SJSA1 (cell line): Measurements from ENCODE around the gene GDI1. TPM values are rescaled to one million over a fixed set of nuclear protein-coding genes. Genes with fewer than 3 reads are reported as not detected.
A peak's percentile ranks its signal among the peaks of the same experiment; 100 is the strongest.

Source experiments
- DNase-seq, 2 experiments: peaks; one replicate each; pipeline ENCODE4 v3.0.0-alpha.2; 2015 to 2020; ENCODE audit warnings: low spot score in 2 of 2, low read depth in 1 of 2
- H3K27ac ChIP-seq: fragments of 250-450 bp; sonication (Bioruptor Pico); 2 replicates; pipeline ENCODE4 v1.5.1; 2020; ENCODE audit warnings: mild to moderate bottlenecking, moderate library complexity
- H3K27me3 ChIP-seq: fragments of 250-450 bp; sonication (Bioruptor Pico); replicated peaks from 2 replicates; pipeline ENCODE4 v1.5.1; 2020; ENCODE audit warnings: mild to moderate bottlenecking, moderate library complexity
- H3K36me3 ChIP-seq: fragments of 250-450 bp; sonication (Bioruptor Pico); 2 replicates; pipeline ENCODE4 v1.5.1; 2020; ENCODE audit warnings: mild to moderate bottlenecking
- H3K4me1 ChIP-seq: fragments of 250-450 bp; sonication (Bioruptor Pico); replicated peaks from 2 replicates; pipeline ENCODE4 v1.6.1; 2021; ENCODE audit warnings: mild to moderate bottlenecking
- H3K4me3 ChIP-seq: fragments of 250-450 bp; sonication (Bioruptor Pico); 2 replicates; pipeline ENCODE4 v1.5.1; 2020; ENCODE audit warnings: mild to moderate bottlenecking
- H3K9me3 ChIP-seq: fragments of 250-450 bp; sonication (Bioruptor Pico); replicated peaks from 2 replicates; pipeline ENCODE4 v1.5.1; 2020; ENCODE audit warnings: mild to moderate bottlenecking
- total RNA-seq: library from RNA; depleted of rRNA; stranded (reverse); fragments of >200 nt; shearing (Covaris generic); gene quantifications from 2 replicates; pipeline ENCODE4 v1.2.3, GENCODE V29; 2014

The GDI1 gene
- total RNA-seq, 1 experiment from 2014 or later, result 208 TPM

GRCh38 chrX:154436374-154436982 lies 476 bp upstream of the GDI1 start:
- no peak for DNase-seq
- peak overlapping the region; percentile 91 for H3K27ac ChIP-seq
- peak overlapping the region; percentile 88 for H3K4me3 ChIP-seq
- H3K4me1 ChIP-seq, result peaks cover 10% of the 10 kb centered on the region
- H3K36me3 ChIP-seq, result peaks cover 36% of the 10 kb centered on the region
- no peaks in the 10 kb centered on the region for H3K9me3 ChIP-seq
- no peaks in the 10 kb centered on the region for H3K27me3 ChIP-seq

GRCh38 chrX:154437971-154438893 lies 1.3 kb downstream of the GDI1 start:
- no peak for DNase-seq
- peaks cover 10% of the 10 kb centered on the region for H3K4me1 ChIP-seq
- peaks cover 49% of the 10 kb centered on the region for H3K36me3 ChIP-seq
- H3K27me3 ChIP-seq, result no peaks in the 10 kb centered on the region
- no peaks in the 10 kb centered on the region for H3K9me3 ChIP-seq
- H3K27ac ChIP-seq, result no peak overlapping the region
- H3K4me3 ChIP-seq, result peak overlapping the region; percentile 88

GRCh38 chrX:154439841-154440240 lies 2.9 kb downstream of the GDI1 start:
- no peak for DNase-seq
- Histone ChIP-seq H3K27ac (no peak overlapping the region), H3K9me3 (no peaks in the 10 kb centered on the region), H3K4me1 (peaks cover 17% of the 10 kb centered on the region), H3K27me3 (no peaks in the 10 kb centered on the region), H3K36me3 (peaks cover 53% of the 10 kb centered on the region), H3K4me3 (no peak overlapping the region)

- Histone ChIP-seq H3K4me3 (no peak overlapping the region), H3K4me1 (peaks cover 21% of the 10 kb centered on the region), H3K27me3 (no peaks in the 10 kb centered on the region), H3K27ac (no peak overlapping the region), H3K36me3 (peaks cover 53% of the 10 kb centered on the region), H3K9me3 (no peaks in the 10 kb centered on the region)
- DNase-seq, result no peak
Observed at GRCh38 chrX:154440623-154441357, 3.8 kb downstream of the GDI1 start.

GRCh38 chrX:154441564-154441963 lies 4.6 kb downstream of the GDI1 start:
- no peak for DNase-seq
- H3K27me3 ChIP-seq, result no peaks in the 10 kb centered on the region
- H3K27ac ChIP-seq, result no peak overlapping the region
- H3K36me3 ChIP-seq, result peaks cover 51% of the 10 kb centered on the region
- peaks cover 17% of the 10 kb centered on the region for H3K4me1 ChIP-seq
- no peaks in the 10 kb centered on the region for H3K9me3 ChIP-seq
- H3K4me3 ChIP-seq, result no peak overlapping the region

- Histone ChIP-seq H3K4me1 (peaks cover 17% of the 10 kb centered on the region), H3K4me3 (no peak overlapping the region), H3K36me3 (peaks cover 50% of the 10 kb centered on the region), H3K27ac (no peak overlapping the region), H3K9me3 (no peaks in the 10 kb centered on the region), H3K27me3 (no peaks in the 10 kb centered on the region)
- DNase-seq, result no peak
Observed at GRCh38 chrX:154441984-154442707, 5.2 kb downstream of the GDI1 start.

- Histone ChIP-seq H3K36me3 (peaks cover 49% of the 10 kb centered on the region), H3K9me3 (no peaks in the 10 kb centered on the region), H3K4me3 (peak overlapping the region; percentile 69), H3K27me3 (no peaks in the 10 kb centered on the region), H3K27ac (no peak overlapping the region), H3K4me1 (peaks cover 13% of the 10 kb centered on the region)
- DNase-seq, result no peak
Observed at GRCh38 chrX:154443479-154443910, 6.5 kb downstream of the GDI1 start.

- peak within 1 kb of the TSS; percentile 19; the same call in 1 of the 2 replicates for H3K27ac ChIP-seq
- no peaks in the 10 kb centered on the region for H3K9me3 ChIP-seq
- peaks cover 49% of the 10 kb centered on the region for H3K36me3 ChIP-seq
- peaks cover 11% of the 10 kb centered on the region for H3K4me1 ChIP-seq
- peak within 1 kb of the TSS; percentile 69 for H3K4me3 ChIP-seq
- H3K27me3 ChIP-seq, result no peaks in the 10 kb centered on the region
- peak; percentile 37 to 65 for DNase-seq
Observed at GRCh38 chrX:154443992-154444754, 7.2 kb downstream of the GDI1 start, which contains the start of gene FAM50A. Gene FAM50A, plus strand, starts transcription at chrX:154444141. Its CDS starts 95 bp downstream, at chrX:154444236.

GRCh38 chrX:154444755-154445246 lies 7.8 kb downstream of the GDI1 start:
- no peak for DNase-seq
- Histone ChIP-seq H3K27ac (peak overlapping the region; percentile 19; the same call in 1 of the 2 replicates), H3K36me3 (peaks cover 45% of the 10 kb centered on the region), H3K27me3 (no peaks in the 10 kb centered on the region), H3K4me1 (peaks cover 11% of the 10 kb centered on the region), H3K9me3 (no peaks in the 10 kb centered on the region), H3K4me3 (peak overlapping the region; percentile 69)

GRCh38 chrX:154445776-154446175 lies 8.8 kb downstream of the GDI1 start:
- no peak for DNase-seq
- Histone ChIP-seq H3K27me3 (no peaks in the 10 kb centered on the region), H3K36me3 (peaks cover 45% of the 10 kb centered on the region), H3K4me1 (peaks cover 11% of the 10 kb centered on the region), H3K27ac (no peak overlapping the region), H3K9me3 (no peaks in the 10 kb centered on the region), H3K4me3 (no peak overlapping the region)

GRCh38 chrX:154446430-154446829 lies 9.5 kb downstream of the GDI1 start:
- no peaks in the 10 kb centered on the region for H3K27me3 ChIP-seq
- DNase-seq, result no peak
- no peak overlapping the region for H3K4me3 ChIP-seq
- no peak overlapping the region for H3K27ac ChIP-seq
- peaks cover 42% of the 10 kb centered on the region for H3K36me3 ChIP-seq
- peaks cover 11% of the 10 kb centered on the region for H3K4me1 ChIP-seq
- no peaks in the 10 kb centered on the region for H3K9me3 ChIP-seq

- H3K27ac ChIP-seq, result no peak overlapping the region
- H3K9me3 ChIP-seq, result no peaks in the 10 kb centered on the region
- no peak for DNase-seq
- no peak overlapping the region for H3K4me3 ChIP-seq
- H3K36me3 ChIP-seq, result peaks cover 29% of the 10 kb centered on the region
- peaks cover 10% of the 10 kb centered on the region for H3K4me1 ChIP-seq
- H3K27me3 ChIP-seq, result no peaks in the 10 kb centered on the region
Observed at GRCh38 chrX:154448484-154448883, 11.5 kb downstream of the GDI1 start.
